H1 (cell line): ENCODE results near the gene RTN4RL2. TPM values are rescaled to one million over a fixed set of nuclear protein-coding genes. Genes with fewer than 3 reads are reported as not detected.

Experiments used
- CTCF ChIA-PET: fragments of 300-600 bp; sonication (Branson Sonifier 250); formaldehyde crosslinking; loops from one replicate; lab custom pipeline; 2021; ENCODE audit not compliant: partially characterized antibody; lab: Charles Lee
- POLR2A ChIA-PET: fragments of 300-600 bp; sonication (Branson Sonifier 250); formaldehyde crosslinking; loops from one replicate; lab custom pipeline; 2021; ENCODE audit warnings: inconsistent platforms; ENCODE audit not compliant: partially characterized antibody; lab: Charles Lee
- DNase-seq, 2 experiments: peaks; one replicate each; pipeline versions ENCODE4 v3.0.0 to v3.0.0-alpha.2; 2010 to 2022; ENCODE audit warnings: low spot score in 2 of 2, low read depth in 1 of 2, mixed read lengths in 1 of 2
- FAIRE-seq: peaks from 2 replicates; lab custom pipeline; 2011; peaks lifted over from hg19 to GRCh38; lab: Jason Lieb, UNC
- H2AFZ ChIP-seq: 2 replicates; pipeline ENCODE4 v1.8.1; 2012; ENCODE audit warnings: low read length, inconsistent platforms
- H2AK5ac ChIP-seq: 2 replicates; pipeline ENCODE4 v1.6.1; 2013; ENCODE audit warnings: low read depth, low read length
- H2BK120ac ChIP-seq: replicated peaks from 2 replicates; pipeline ENCODE3; 2013; ENCODE audit warnings: low read depth, low read length, inconsistent platforms
- H2BK12ac ChIP-seq: 2 replicates; pipeline ENCODE4 v1.6.1; 2013; ENCODE audit warnings: low read depth, low read length
- H2BK15ac ChIP-seq: 2 replicates; pipeline ENCODE4 v1.6.1; 2013; ENCODE audit warnings: low read length
- H2BK20ac ChIP-seq: 2 replicates; pipeline ENCODE4 v1.6.1; 2013; ENCODE audit warnings: low read length
- H2BK5ac ChIP-seq: 2 replicates; pipeline ENCODE4 v1.6.1; 2013; ENCODE audit warnings: low read depth, low read length
- H3K14ac ChIP-seq: 2 replicates; pipeline ENCODE4 v1.6.1; 2013; ENCODE audit warnings: inconsistent platforms; ENCODE audit not compliant: insufficient read length
- H3K18ac ChIP-seq: 2 replicates; pipeline ENCODE4 v1.6.1; 2013; ENCODE audit warnings: low read length; ENCODE audit errors: extremely low read depth
- H3K23ac ChIP-seq: 2 replicates; pipeline ENCODE4 v1.6.1; 2013; ENCODE audit warnings: inconsistent platforms; ENCODE audit not compliant: insufficient read length
- H3K23me2 ChIP-seq: 2 replicates; pipeline ENCODE4 v1.6.1; 2013; ENCODE audit warnings: low read depth, low read length
- H3K27ac ChIP-seq: 2 replicates; pipeline ENCODE4 v1.6.1; 2011; ENCODE audit warnings: low read depth, low read length, inconsistent platforms
- H3K27me3 ChIP-seq, 4 experiments: replicated peaks in 1 of 4; 1 replicate in 1 of 4; 2 replicates in 3 of 4; pipeline versions ENCODE4 v1.6.1 to v1.8.1; 2011 to 2013; ENCODE audit warnings: low read length in 3 of 4, mild to moderate bottlenecking in 3 of 4, inconsistent platforms in 2 of 4, mixed read lengths in 2 of 4, moderate library complexity in 1 of 4; ENCODE audit not compliant: control insufficient read depth in 3 of 4, insufficient read depth in 3 of 4; ENCODE audit errors: extremely low read depth in 1 of 4
- H3K36me3 ChIP-seq, 4 experiments: 2 replicates each; pipeline versions ENCODE4 v1.6.1 to v1.8.1; 2011 to 2013; ENCODE audit warnings: mild to moderate bottlenecking in 4 of 4, low read length in 3 of 4, moderate library complexity in 2 of 4, control low read depth in 1 of 4, inconsistent platforms in 1 of 4; ENCODE audit not compliant: insufficient read depth in 4 of 4, control insufficient read depth in 2 of 4
- H3K4ac ChIP-seq: replicated peaks from 2 replicates; pipeline ENCODE3; 2013; ENCODE audit warnings: low read length, low read depth, mixed read lengths, inconsistent platforms; ENCODE audit not compliant: insufficient read length
- H3K4me1 ChIP-seq, 4 experiments: replicated peaks in 1 of 4; 1 replicate in 1 of 4; 2 replicates in 3 of 4; pipeline versions ENCODE4 v1.6.1 to v1.8.1; 2011 to 2013; ENCODE audit warnings: low read length in 3 of 4, inconsistent platforms in 2 of 4, mixed read lengths in 1 of 4; ENCODE audit not compliant: insufficient read depth in 4 of 4, control insufficient read depth in 3 of 4
- H3K4me2 ChIP-seq, 2 experiments: 2 replicates each; pipeline versions ENCODE4 v1.6.1 to v1.8.1; 2011 to 2013; ENCODE audit warnings: low read depth in 2 of 2, low read length in 2 of 2, control low read depth in 1 of 2, inconsistent platforms in 1 of 2, mild to moderate bottlenecking in 1 of 2; ENCODE audit not compliant: insufficient read depth in 1 of 2
- H3K4me3 ChIP-seq, 4 experiments: fragments of 200-600, 300-600 bp in 1 of 4; sonication (generic), shearing (Covaris generic), sonication (Bioruptor Twin) in 1 of 4; 2 replicates each; pipeline versions ENCODE4 v1.5.1 to v1.8.1; 2011 to 2016; ENCODE audit warnings: low read length in 4 of 4, low read depth in 3 of 4, control low read depth in 2 of 4, inconsistent platforms in 2 of 4, mild to moderate bottlenecking in 2 of 4, mixed read lengths in 1 of 4, moderate library complexity in 1 of 4; ENCODE audit not compliant: insufficient read depth in 2 of 4; ENCODE audit errors: extremely low read depth in 1 of 4
- H3K56ac ChIP-seq: replicated peaks from 2 replicates; pipeline ENCODE3; 2013; ENCODE audit warnings: low read depth, mild to moderate bottlenecking, mixed read lengths, low read length, inconsistent platforms; ENCODE audit not compliant: insufficient read length
- H3K79me1 ChIP-seq: 2 replicates; pipeline ENCODE4 v1.6.1; 2013; ENCODE audit warnings: low read depth, low read length, control low read depth
- H3K79me2 ChIP-seq, 2 experiments: 2 replicates each; pipeline versions ENCODE4 v1.6.1 to v1.8.1; 2012 to 2013; ENCODE audit warnings: low read length in 2 of 2, mild to moderate bottlenecking in 2 of 2, inconsistent platforms in 1 of 2; ENCODE audit not compliant: insufficient read depth in 2 of 2, control insufficient read depth in 1 of 2
- H3K9ac ChIP-seq, 4 experiments: replicated peaks in 1 of 4; 1 replicate in 1 of 4; 2 replicates in 3 of 4; pipeline versions ENCODE4 v1.6.1 to v1.8.1; 2011 to 2013; ENCODE audit warnings: low read depth in 3 of 4, low read length in 3 of 4, control low read depth in 2 of 4, mild to moderate bottlenecking in 2 of 4, moderate library complexity in 2 of 4, inconsistent platforms in 1 of 4; ENCODE audit errors: extremely low read depth in 1 of 4
- H3K9me3 ChIP-seq, 2 experiments: 2 replicates each; pipeline versions ENCODE4 v1.6.1 to v1.8.1; 2012 to 2013; ENCODE audit warnings: mild to moderate bottlenecking in 2 of 2, moderate library complexity in 2 of 2, control low read depth in 1 of 2, inconsistent platforms in 1 of 2, low read depth in 1 of 2, low read length in 1 of 2, mixed read lengths in 1 of 2; ENCODE audit not compliant: insufficient read depth in 2 of 2
- H4K20me1 ChIP-seq, 2 experiments: replicated peaks in 1 of 2; 2 replicates each; pipeline versions ENCODE3 to v1.8.1; 2011 to 2013; ENCODE audit warnings: inconsistent platforms in 2 of 2, low read length in 2 of 2, mild to moderate bottlenecking in 1 of 2; ENCODE audit not compliant: insufficient read depth in 2 of 2, control insufficient read depth in 1 of 2
- H4K5ac ChIP-seq: 2 replicates; pipeline ENCODE4 v1.6.1; 2013; ENCODE audit warnings: low read length, low read depth, mixed read lengths, inconsistent platforms; ENCODE audit not compliant: insufficient read length
- H4K8ac ChIP-seq: 2 replicates; pipeline ENCODE4 v1.8.0; 2013; ENCODE audit warnings: mild to moderate bottlenecking, moderate library complexity, low read length, inconsistent platforms; ENCODE audit not compliant: insufficient read depth; ENCODE audit errors: extremely low read depth
- H4K91ac ChIP-seq: replicated peaks from 2 replicates; pipeline ENCODE3; 2013; ENCODE audit warnings: low read length, mixed read lengths, inconsistent platforms; ENCODE audit not compliant: insufficient read length
- BCL11A ChIP-seq, 2 experiments: IDR thresholded peaks; one replicate each; pipeline ENCODE4 v1.6.1; 2011; ENCODE audit warnings: low read depth in 2 of 2, low read length in 2 of 2, mild to moderate bottlenecking in 2 of 2
- CREB1 ChIP-seq: IDR thresholded peaks from 2 replicates; pipeline ENCODE4 v1.6.1; 2012; ENCODE audit warnings: inconsistent platforms
- CTBP2 ChIP-seq: IDR thresholded peaks from 2 replicates; pipeline ENCODE4 v1.7.0; 2011; ENCODE audit warnings: borderline replicate concordance, mild to moderate bottlenecking, moderate library complexity, mixed read lengths, low read length; ENCODE audit not compliant: insufficient read depth, insufficient read length
- EP300 ChIP-seq, 2 experiments: IDR thresholded peaks; 1 replicate in 1 of 2; 2 replicates in 1 of 2; pipeline ENCODE4 v1.6.1; 2011 to 2012; ENCODE audit warnings: low read depth in 2 of 2, low read length in 2 of 2, mild to moderate bottlenecking in 2 of 2, borderline replicate concordance in 1 of 2, inconsistent platforms in 1 of 2, moderate library complexity in 1 of 2
- GABPA ChIP-seq: IDR thresholded peaks from 2 replicates; pipeline ENCODE4 v1.6.1; 2011; ENCODE audit warnings: mild to moderate bottlenecking, low read length, moderate library complexity, borderline replicate concordance; ENCODE audit not compliant: insufficient read depth
- HDAC6 ChIP-seq: IDR thresholded peaks from one replicate; pipeline ENCODE4 v1.7.1; 2012; ENCODE audit warnings: low read depth, mild to moderate bottlenecking, inconsistent platforms, low read length, moderate library complexity
- KDM1A ChIP-seq: fragments of 200-600, 300-600 bp; sonication (generic); IDR thresholded peaks from 2 replicates; pipeline ENCODE4 v1.7.1; 2016; ENCODE audit warnings: mild to moderate bottlenecking, low read length, borderline replicate concordance
- SIRT6 ChIP-seq: IDR thresholded peaks from one replicate; pipeline ENCODE4 v1.7.1; 2012; ENCODE audit warnings: low read length, inconsistent platforms
- TAF1 ChIP-seq: IDR thresholded peaks from 2 replicates; pipeline ENCODE4 v1.6.1; 2011; ENCODE audit warnings: mild to moderate bottlenecking, low read depth, low read length
- YY1 ChIP-seq: IDR thresholded peaks from 2 replicates; pipeline ENCODE4 v1.6.1; 2011; ENCODE audit warnings: low read depth, mild to moderate bottlenecking, low read length
- WGBS, 2 experiments: shearing (Covaris generic) in 1 of 2; methylation state at CpG; one replicate each; pipeline versions ENCODE4 v1.1.6 to v1.1.7; 2013 to 2015; ENCODE audit warnings: low lambda C conversion rate in 2 of 2, mixed read lengths in 2 of 2, inconsistent platforms in 1 of 2, low coverage in 1 of 2, missing lambda C conversion rate in 1 of 2; ENCODE audit not compliant: insufficient replicate concordance in 2 of 2, insufficient coverage in 1 of 2, insufficient read length in 1 of 2; ENCODE audit errors: extremely low coverage in 1 of 2, missing lambda C conversion rate in 1 of 2; 5-methylcytosine and 5-hydroxymethylcytosine counted together
- polyA plus RNA-seq, 7 experiments: library from polyadenylated mRNA; depleted of rRNA in 3 of 7; stranded (reverse) in 5 of 7; unstranded in 2 of 7; fragments of >200 nt in 5 of 7; fragments of 200-250 nt in 2 of 7; gene quantifications; 1 replicate in 5 of 7; 2 replicates in 1 of 7; 4 replicates in 1 of 7; pipeline versions ENCODE4 v1.2.1 to v1.2.3, GENCODE V29; 2011 to 2013; ENCODE audit warnings: missing spikeins in 2 of 7, mixed read lengths in 2 of 7
- total RNA-seq: library from RNA; stranded (reverse); fragmentation: NEBNext Ultra II Directional; extraction: Animal tissue kit (Norgen Biotek cat#: 25700); gene quantifications from 2 replicates; pipeline ENCODE4 v1.2.1, GENCODE V29; 2021
- TF ChIP-seq, protein P1 (sequence below): IDR thresholded peaks from 2 replicates; pipeline ENCODE4 v1.6.1; 2011; ENCODE audit warnings: low read depth, mild to moderate bottlenecking, low read length; ENCODE audit not compliant: insufficient read depth
- TF ChIP-seq, protein P2 (sequence below): IDR thresholded peaks from 2 replicates; pipeline ENCODE4 v1.6.1; 2012; ENCODE audit warnings: inconsistent platforms

The RTN4RL2 gene
- total and polyA plus RNA-seq, 2 of the 8 experiments (the other 6 are each of a cell fraction or from before 2014, with no cell fraction given), result 11.4 to 23.7 TPM

DNA sequence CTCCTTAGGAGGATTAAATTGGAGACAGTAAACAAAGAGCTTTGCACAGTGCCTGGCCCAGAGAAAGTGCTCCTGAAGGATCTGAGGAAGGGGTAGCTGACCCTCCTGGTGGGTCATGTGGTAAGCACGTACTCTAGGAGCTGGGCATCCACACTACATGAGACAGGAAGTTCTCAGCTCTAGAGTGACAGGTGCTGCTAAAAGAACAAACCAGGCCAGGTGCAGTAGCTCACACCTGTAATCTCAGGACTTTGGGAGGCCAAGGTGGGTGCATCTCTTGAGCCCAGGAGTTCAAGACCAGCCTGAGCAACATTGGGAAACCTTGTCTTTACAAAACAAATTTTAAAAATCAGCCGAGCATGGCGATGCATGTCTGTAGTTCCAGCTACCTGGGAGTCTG lies 42.0 kb downstream of the RTN4RL2 start:
- no peak overlapping the region for H2BK120ac ChIP-seq
- H3K4ac ChIP-seq, result no peak overlapping the region
- no peak for TF ChIP-seq CREB1
- TF ChIP-seq BCL11A (IDR thresholded peaks at IDR 0.05; ENCODE audit: low read depth in 2 of 2, low read length in 2 of 2), result no peak
- TF ChIP-seq, protein P1, sequence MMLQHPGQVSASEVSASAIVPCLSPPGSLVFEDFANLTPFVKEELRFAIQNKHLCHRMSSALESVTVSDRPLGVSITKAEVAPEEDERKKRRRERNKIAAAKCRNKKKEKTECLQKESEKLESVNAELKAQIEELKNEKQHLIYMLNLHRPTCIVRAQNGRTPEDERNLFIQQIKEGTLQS, result no peak
- TF ChIP-seq EP300 (IDR thresholded peaks at IDR 0.05; ENCODE audit: borderline replicate concordance in 1 of 2, low read depth in 2 of 2, low read length in 2 of 2), result no peak
- no peak for TF ChIP-seq KDM1A
- no peak for TF ChIP-seq HDAC6
- no peak for TF ChIP-seq YY1
- no peak for TF ChIP-seq SIRT6
- TF ChIP-seq TAF1, result no peak
- TF ChIP-seq, protein P2, sequence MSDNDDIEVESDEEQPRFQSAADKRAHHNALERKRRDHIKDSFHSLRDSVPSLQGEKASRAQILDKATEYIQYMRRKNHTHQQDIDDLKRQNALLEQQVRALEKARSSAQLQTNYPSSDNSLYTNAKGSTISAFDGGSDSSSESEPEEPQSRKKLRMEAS, result no peak
- no peak for TF ChIP-seq GABPA
- TF ChIP-seq CTBP2, result no peak
- H3K9ac ChIP-seq, result no peak overlapping the region
- no peaks in the 10 kb centered on the region for H3K27me3 ChIP-seq
- no peak overlapping the region for H2BK5ac ChIP-seq
- no peak overlapping the region for H3K4me2 ChIP-seq
- H3K4me1 ChIP-seq, result peaks cover 7 to 18% (median 14%) of the 10 kb centered on the region in 4 experiments
- WGBS, 2 experiments, result 86% methylated on average over 1 of the region's 3 CpGs; no CpG with 5 or more reads in 1 of the 2 experiments
- peaks cover 2% of the 10 kb centered on the region; the same call in 1 of the 2 replicates for H3K23me2 ChIP-seq
- POLR2A ChIA-PET, result interaction anchor here (0.7 to 4.3 kb wide), 8 partner anchors 9 to 139 kb away, joined by 3 to 66 read pairs (median 4); partner anchors contain the start of genes SLC43A1 and UBE2L6
- H3K56ac ChIP-seq, result no peak overlapping the region
- no peaks in the 10 kb centered on the region; a peak in 1 of 8 replicates for H3K36me3 ChIP-seq
- H4K5ac ChIP-seq, result no peak overlapping the region
- H2BK20ac ChIP-seq, result no peak overlapping the region
- no peak for FAIRE-seq
- H4K91ac ChIP-seq, result no peak overlapping the region
- no peak overlapping the region for H2AK5ac ChIP-seq
- no peak for DNase-seq
- H3K14ac ChIP-seq, result no peak overlapping the region
- peaks cover 2% of the 10 kb centered on the region; the same call in 1 of the 2 replicates for H3K79me1 ChIP-seq
- H2BK15ac ChIP-seq, result 0 out of 2 replicates have a peak overlapping the region, but pooled peaks have one; percentile 53
- H3K9me3 ChIP-seq, result no peaks in the 10 kb centered on the region
- H4K8ac ChIP-seq, result no peak overlapping the region
- no peak overlapping the region for H3K23ac ChIP-seq
- H2BK12ac ChIP-seq, result no peak overlapping the region
- no peak overlapping the region for H2AFZ ChIP-seq
- peaks cover 0 to 2% of the 10 kb centered on the region in 2 experiments for H4K20me1 ChIP-seq
- H3K27ac ChIP-seq, result no peak overlapping the region; the same call in 1 of the 2 replicates
- no peak overlapping the region for H3K18ac ChIP-seq
- CTCF ChIA-PET, result interaction anchor here (0.7 to 33.7 kb wide), 14 partner anchors 8 to 273 kb away, joined by 3 to 1146 read pairs (median 5); partner anchors contain the start of genes PRG3, RTN4RL2, SLC43A1 and SMTNL1
- H3K79me2 ChIP-seq, result peaks cover 0 to 9% of the 10 kb centered on the region in 2 experiments; a peak in 2 of 4 replicates
- no peak overlapping the region for H3K4me3 ChIP-seq
